ENCODE results near the gene CDC42BPG. TPM values are rescaled to one million over a fixed set of nuclear protein-coding genes. Genes with fewer than 3 reads are reported as not detected.

The CDC42BPG gene
- total RNA-seq, 1 experiment from 2014 or later = 14.5 TPM

DNA sequence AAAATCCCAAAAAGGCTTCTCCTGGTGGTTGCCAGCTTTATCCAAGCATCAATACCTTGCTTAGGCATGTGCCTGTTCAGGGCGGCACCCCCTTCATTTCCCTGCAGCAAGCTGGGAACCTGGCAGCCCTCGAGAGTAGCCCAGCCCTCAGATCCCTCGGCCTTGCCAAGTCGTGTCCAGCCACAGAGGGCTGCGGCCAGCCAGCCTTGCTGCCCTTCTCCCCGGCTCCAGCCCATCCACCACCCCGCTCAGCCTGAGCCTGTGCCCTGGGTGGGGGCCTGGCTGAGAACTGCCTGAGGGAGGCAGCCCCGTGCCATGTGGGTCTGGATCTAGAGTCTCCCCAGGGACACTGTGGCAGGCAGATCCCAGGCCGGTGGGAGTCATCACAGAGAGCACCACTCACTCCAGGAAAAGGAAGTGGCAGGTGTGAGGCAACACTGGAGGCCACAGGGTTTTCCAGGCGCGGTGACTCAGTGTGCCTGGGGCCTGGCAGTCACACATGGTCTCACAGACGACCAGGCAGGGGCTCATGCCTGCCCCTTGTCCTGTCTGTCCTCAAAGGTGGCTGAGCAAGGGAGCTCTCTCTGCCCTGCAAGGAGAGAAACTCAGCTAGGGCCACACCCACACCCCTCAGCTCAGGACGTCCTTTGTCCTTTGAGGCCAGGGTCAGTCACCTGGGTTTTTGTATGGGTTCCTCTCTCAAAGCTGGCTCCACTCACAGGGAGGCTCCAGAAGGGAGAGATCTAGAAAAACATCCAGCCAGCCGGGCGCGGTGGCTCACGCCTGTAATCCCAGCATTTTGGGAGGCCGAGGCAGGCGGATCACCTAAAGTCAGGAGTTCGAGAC lies 12.2 kb upstream of the CDC42BPG start:
- H3K79me2 ChIP-seq (ENCODE audit: low read length) = peaks cover 69% of the 10 kb centered on the region
- peaks cover 59% of the 10 kb centered on the region for H3K4me1 ChIP-seq (ENCODE audit: insufficient read depth, low read length)
- CTCF ChIA-PET = interaction anchor here (0.8 to 1.4 kb wide), 2 partner anchors 13 to 21 kb away, joined by 4 to 7 read pairs; no protein-coding TSS in a partner anchor
- BruUV-seq (replicated peaks) = no TSS peak
- H3K9ac ChIP-seq (ENCODE audit: low read length) = peak overlapping the region; percentile 73
- peaks cover 56% of the 10 kb centered on the region for H3K36me3 ChIP-seq (ENCODE audit: low read depth, low read length)
- H3K9me3 ChIP-seq (ENCODE audit: low read length) = no peaks in the 10 kb centered on the region
- no peak overlapping the region for H2AFZ ChIP-seq (ENCODE audit: low read length)
- peak overlapping the region; percentile 47 for H3K4me2 ChIP-seq (ENCODE audit: low read length)
- peaks cover 4% of the 10 kb centered on the region for H3F3A ChIP-seq (ENCODE audit: low read length, unreplicated experiment)
- intact Hi-C loops (cut with micrococcal nuclease) = no loop called here
- no peaks in the 10 kb centered on the region for H3K9me2 ChIP-seq (replicated peaks; ENCODE audit: low read length)
- POLR2A ChIA-PET (ENCODE audit: unreplicated experiment) = interaction anchor here (0.9 to 1.0 kb wide), 2 partner anchors 12 to 20 kb away, joined by 5 to 12 read pairs; no protein-coding TSS in a partner anchor
- no peaks in the 10 kb centered on the region for H3K27me3 ChIP-seq (ENCODE audit: low read length)
- peak overlapping the region; percentile 96 for H3K27ac ChIP-seq (ENCODE audit: low read length)
- peak; percentile 67 for ATAC-seq
- H3K4me3 ChIP-seq (ENCODE audit: low read length) = no peak overlapping the region
- no peaks in the 10 kb centered on the region for H4K20me1 ChIP-seq (ENCODE audit: low read length)
- DNase-seq = peak; percentile 99
- no peak for TF ChIP-seq EZH2 (IDR thresholded peaks at IDR 0.05; ENCODE audit: low read length, unreplicated experiment)
- TF ChIP-seq, protein P1, sequence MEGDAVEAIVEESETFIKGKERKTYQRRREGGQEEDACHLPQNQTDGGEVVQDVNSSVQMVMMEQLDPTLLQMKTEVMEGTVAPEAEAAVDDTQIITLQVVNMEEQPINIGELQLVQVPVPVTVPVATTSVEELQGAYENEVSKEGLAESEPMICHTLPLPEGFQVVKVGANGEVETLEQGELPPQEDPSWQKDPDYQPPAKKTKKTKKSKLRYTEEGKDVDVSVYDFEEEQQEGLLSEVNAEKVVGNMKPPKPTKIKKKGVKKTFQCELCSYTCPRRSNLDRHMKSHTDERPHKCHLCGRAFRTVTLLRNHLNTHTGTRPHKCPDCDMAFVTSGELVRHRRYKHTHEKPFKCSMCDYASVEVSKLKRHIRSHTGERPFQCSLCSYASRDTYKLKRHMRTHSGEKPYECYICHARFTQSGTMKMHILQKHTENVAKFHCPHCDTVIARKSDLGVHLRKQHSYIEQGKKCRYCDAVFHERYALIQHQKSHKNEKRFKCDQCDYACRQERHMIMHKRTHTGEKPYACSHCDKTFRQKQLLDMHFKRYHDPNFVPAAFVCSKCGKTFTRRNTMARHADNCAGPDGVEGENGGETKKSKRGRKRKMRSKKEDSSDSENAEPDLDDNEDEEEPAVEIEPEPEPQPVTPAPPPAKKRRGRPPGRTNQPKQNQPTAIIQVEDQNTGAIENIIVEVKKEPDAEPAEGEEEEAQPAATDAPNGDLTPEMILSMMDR (conservative IDR thresholded peaks at IDR 0.05; ENCODE audit: low read depth, low read length) = peak; percentile 27

DNA sequence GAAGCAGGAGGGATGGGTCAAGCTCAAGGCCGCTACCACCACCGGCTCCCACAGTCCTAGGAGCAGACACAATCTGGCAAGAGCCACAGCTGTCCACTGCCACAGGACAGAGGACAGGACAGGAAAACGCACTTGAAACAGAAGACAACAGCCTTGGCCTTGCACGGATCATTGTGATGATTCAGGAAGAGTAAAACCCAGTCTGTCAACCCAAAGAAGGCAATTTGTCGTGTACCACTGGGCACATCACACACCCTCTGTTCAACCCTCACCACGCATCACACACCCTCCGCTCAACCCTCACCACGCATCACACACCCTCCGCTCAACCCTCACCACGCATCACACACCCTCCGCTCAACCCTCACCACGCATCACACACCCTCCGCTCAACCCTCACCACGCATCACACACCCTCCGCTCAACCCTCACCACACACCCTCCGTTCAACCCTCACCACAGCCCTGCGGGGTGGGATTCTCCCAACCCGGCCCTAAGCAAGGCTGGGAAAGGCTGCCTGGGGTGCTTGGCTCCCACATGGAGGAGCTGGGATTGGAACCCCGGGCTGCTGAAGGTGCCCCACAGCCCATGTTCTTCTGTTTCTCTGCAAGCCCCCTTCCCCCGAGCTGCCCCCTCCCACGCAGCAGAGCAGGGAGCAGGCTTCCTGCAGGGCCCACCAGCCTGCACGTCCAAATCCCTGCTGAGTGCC lies 11.3 kb upstream of the CDC42BPG start:
- Histone ChIP-seq H3K4me3 (ENCODE audit: low read length) (no peak overlapping the region), H3K4me1 (ENCODE audit: insufficient read depth, low read length) (peaks cover 56% of the 10 kb centered on the region), H3K4me2 (ENCODE audit: low read length) (peak overlapping the region; percentile 47), H3K9me2 (replicated peaks; ENCODE audit: low read length) (no peaks in the 10 kb centered on the region), H3K27ac (ENCODE audit: low read length) (peak overlapping the region; percentile 96), H4K20me1 (ENCODE audit: low read length) (no peaks in the 10 kb centered on the region), H3K9ac (ENCODE audit: low read length) (peak overlapping the region; percentile 73), H3K9me3 (ENCODE audit: low read length) (no peaks in the 10 kb centered on the region), H3K36me3 (ENCODE audit: low read depth, low read length) (peaks cover 56% of the 10 kb centered on the region), H2AFZ (ENCODE audit: low read length) (no peak overlapping the region), H3K27me3 (ENCODE audit: low read length) (no peaks in the 10 kb centered on the region), H3F3A (ENCODE audit: low read length, unreplicated experiment) (peaks cover 4% of the 10 kb centered on the region), H3K79me2 (ENCODE audit: low read length) (peaks cover 62% of the 10 kb centered on the region)
- TSS peak; percentile 85 for BruUV-seq (replicated peaks)
- DNase-seq (no peak), ATAC-seq (no peak)
- POLR2A ChIA-PET (ENCODE audit: unreplicated experiment) = interaction anchor here (1.3 kb wide), 1 partner anchor 13 kb away, joined by 23 read pairs; no protein-coding TSS in a partner anchor
- CTCF ChIA-PET = interaction anchor here (1.4 kb wide), 1 partner anchor 13 kb away, joined by 7 read pairs; no protein-coding TSS in a partner anchor
- intact Hi-C loops (cut with micrococcal nuclease) = loop anchor here (1.0 to 2.0 kb wide), 2 partner anchors 14 to 23 kb away; partner anchors contain the start of gene EHD1
- TF ChIP-seq, protein P1 (conservative IDR thresholded peaks at IDR 0.05; ENCODE audit: low read depth, low read length) = no peak

Measured in PC-3 (cell line).